Karpas-422 (cell line): ENCODE measurements around the gene ZNF821. TPM values are rescaled to one million over a fixed set of nuclear protein-coding genes. Genes with fewer than 3 reads are reported as not detected.

Experiments used
- DNase-seq: peaks from one replicate; pipeline ENCODE4 v3.0.0-alpha.2; 2015
- H2AFZ ChIP-seq: fragments of 200-600 bp; sonication (generic); 2 replicates; pipeline ENCODE4 v1.6.1; 2014; ENCODE audit warnings: antibody characterized with exemption, low read length, mixed read lengths
- H3K27ac ChIP-seq: fragments of 200-600 bp; sonication (generic); 2 replicates; pipeline ENCODE4 v1.5.1; 2014; ENCODE audit warnings: mild to moderate bottlenecking, low read length, moderate library complexity
- H3K27me3 ChIP-seq: fragments of 200-600 bp; sonication (generic); 2 replicates; pipeline ENCODE4 v1.6.1; 2014; ENCODE audit warnings: low read length, mixed read lengths
- H3K36me3 ChIP-seq: fragments of 200-600 bp; sonication (generic); 2 replicates; pipeline ENCODE4 v1.6.1; 2014; ENCODE audit warnings: low read length, mixed read lengths; ENCODE audit not compliant: insufficient read depth
- H3K4me1 ChIP-seq: fragments of 200-600 bp; sonication (generic); 2 replicates; pipeline ENCODE4 v1.6.1; 2014; ENCODE audit warnings: mild to moderate bottlenecking, low read length, mixed read lengths
- H3K4me2 ChIP-seq: fragments of 200-600 bp; sonication (generic); 2 replicates; pipeline ENCODE4 v1.6.1; 2014; ENCODE audit warnings: low read length, low read depth, mild to moderate bottlenecking; ENCODE audit not compliant: poor library complexity, severe bottlenecking
- H3K4me3 ChIP-seq: fragments of 200-600 bp; sonication (generic); 2 replicates; pipeline ENCODE4 v1.5.1; 2014; ENCODE audit warnings: mild to moderate bottlenecking, antibody characterized with exemption, low read length, mixed read lengths
- H3K79me2 ChIP-seq: fragments of 200-600 bp; sonication (generic); 2 replicates; pipeline ENCODE4 v1.6.1; 2014; ENCODE audit warnings: mild to moderate bottlenecking, low read length, mixed read lengths
- H3K9ac ChIP-seq: fragments of 200-600 bp; sonication (generic); 2 replicates; pipeline ENCODE4 v1.6.0; 2014; ENCODE audit warnings: low read length
- H3K9me2 ChIP-seq: fragments of 200-600 bp; sonication (generic), shearing (Covaris generic); replicated peaks from 2 replicates; pipeline ENCODE4 v1.6.0; 2014; ENCODE audit warnings: mild to moderate bottlenecking, low read length, moderate library complexity; ENCODE audit not compliant: insufficient read depth
- H3K9me3 ChIP-seq: fragments of 300-700, 200-600 bp; sonication (generic); 2 replicates; pipeline ENCODE4 v1.6.1; 2014; ENCODE audit warnings: low read length, mixed read lengths
- H4K20me1 ChIP-seq: fragments of 200-600 bp; sonication (generic); 2 replicates; pipeline ENCODE4 v1.6.1; 2014; ENCODE audit warnings: mild to moderate bottlenecking, antibody characterized with exemption, low read length, low read depth; ENCODE audit not compliant: insufficient read depth
- total RNA-seq: library from RNA; depleted of rRNA; stranded (reverse); fragments of >200 nt; shearing (Covaris generic); gene quantifications from 2 replicates; pipeline ENCODE4 v1.2.3, GENCODE V29; 2014; ENCODE audit warnings: low replicate concordance

The ZNF821 gene
- total RNA-seq, 1 experiment from 2014 or later = 6.4 TPM

- H3K27ac ChIP-seq = no peak overlapping the region
- no peak overlapping the region for H3K9ac ChIP-seq
- no peak overlapping the region for H3K4me2 ChIP-seq
- no peaks in the 10 kb centered on the region for H3K27me3 ChIP-seq
- no peaks in the 10 kb centered on the region for H3K9me3 ChIP-seq
- H2AFZ ChIP-seq = no peak overlapping the region
- H3K9me2 ChIP-seq = no peaks in the 10 kb centered on the region
- H3K4me1 ChIP-seq = no peaks in the 10 kb centered on the region
- no peaks in the 10 kb centered on the region for H4K20me1 ChIP-seq
- H3K36me3 ChIP-seq = no peaks in the 10 kb centered on the region; the same call in 1 of the 2 replicates
- H3K4me3 ChIP-seq = no peak overlapping the region
- no peaks in the 10 kb centered on the region for H3K79me2 ChIP-seq
- DNase-seq = no peak
Observed at GRCh38 chr16:71865173-71865863, 18.7 kb downstream of the ZNF821 start.

- H4K20me1 ChIP-seq = no peaks in the 10 kb centered on the region
- no peak overlapping the region for H3K9ac ChIP-seq
- DNase-seq = no peak
- H3K9me2 ChIP-seq = no peaks in the 10 kb centered on the region
- H3K4me2 ChIP-seq = no peak overlapping the region
- no peaks in the 10 kb centered on the region for H3K79me2 ChIP-seq
- no peaks in the 10 kb centered on the region for H3K4me1 ChIP-seq
- H2AFZ ChIP-seq = no peak overlapping the region
- H3K27me3 ChIP-seq = no peaks in the 10 kb centered on the region
- no peak overlapping the region for H3K4me3 ChIP-seq
- H3K27ac ChIP-seq = no peak overlapping the region
- H3K36me3 ChIP-seq = no peaks in the 10 kb centered on the region; the same call in 1 of the 2 replicates
- no peaks in the 10 kb centered on the region for H3K9me3 ChIP-seq
Observed at GRCh38 chr16:71863995-71864394, 20.0 kb downstream of the ZNF821 start.

GRCh38 chr16:71859762-71860521 is 24.0 kb downstream of the ZNF821 start:
- DNase-seq = no peak
- Histone ChIP-seq H3K4me2 (no peak overlapping the region), H3K27ac (no peak overlapping the region), H3K36me3 (no peaks in the 10 kb centered on the region; the same call in 1 of the 2 replicates), H4K20me1 (peaks cover 6% of the 10 kb centered on the region; the same call in 1 of the 2 replicates), H3K9me3 (no peaks in the 10 kb centered on the region), H3K27me3 (no peaks in the 10 kb centered on the region), H3K4me1 (no peaks in the 10 kb centered on the region), H2AFZ (no peak overlapping the region), H3K4me3 (no peak overlapping the region), H3K79me2 (peaks cover 11% of the 10 kb centered on the region; the same call in 1 of the 2 replicates), H3K9me2 (no peaks in the 10 kb centered on the region), H3K9ac (no peak overlapping the region)

- DNase-seq = no peak
- Histone ChIP-seq H3K9me2 (no peaks in the 10 kb centered on the region), H3K4me3 (no peak overlapping the region), H3K4me1 (peaks cover 26% of the 10 kb centered on the region), H3K27ac (no peak overlapping the region), H3K9ac (no peak overlapping the region), H3K4me2 (no peak overlapping the region), H4K20me1 (peaks cover 10% of the 10 kb centered on the region; the same call in 1 of the 2 replicates), H3K36me3 (no peaks in the 10 kb centered on the region; the same call in 1 of the 2 replicates), H3K79me2 (peaks cover 36% of the 10 kb centered on the region), H2AFZ (no peak overlapping the region), H3K27me3 (no peaks in the 10 kb centered on the region), H3K9me3 (no peaks in the 10 kb centered on the region)
Observed at GRCh38 chr16:71855937-71856662, 27.9 kb downstream of the ZNF821 start.

GRCh38 chr16:71854369-71854948 is 29.5 kb downstream of the ZNF821 start:
- H3K9me3 ChIP-seq = no peaks in the 10 kb centered on the region

GRCh38 chr16:71853413-71853812 is 30.6 kb downstream of the ZNF821 start:
- Histone ChIP-seq H3K36me3 (peaks cover 3% of the 10 kb centered on the region; the same call in 1 of the 2 replicates), H3K27ac (peak overlapping the region; percentile 43), H3K4me1 (peaks cover 26% of the 10 kb centered on the region), H3K9me2 (no peaks in the 10 kb centered on the region), H3K9me3 (no peaks in the 10 kb centered on the region), H3K9ac (no peak overlapping the region), H3K27me3 (no peaks in the 10 kb centered on the region), H3K4me2 (peak overlapping the region; percentile 59), H3K79me2 (peaks cover 39% of the 10 kb centered on the region), H2AFZ (no peak overlapping the region), H3K4me3 (no peak overlapping the region), H4K20me1 (peaks cover 10% of the 10 kb centered on the region; the same call in 1 of the 2 replicates)
- DNase-seq = peak; percentile 77

More at GRCh38 chr16:71854369-71854948, 29.5 kb downstream of the ZNF821 start:
- Histone ChIP-seq H3K79me2 (peaks cover 36% of the 10 kb centered on the region), H3K36me3 (no peaks in the 10 kb centered on the region; the same call in 1 of the 2 replicates), H2AFZ (no peak overlapping the region), H3K4me1 (peaks cover 26% of the 10 kb centered on the region), H4K20me1 (peaks cover 10% of the 10 kb centered on the region; the same call in 1 of the 2 replicates), H3K27me3 (no peaks in the 10 kb centered on the region), H3K27ac (no peak overlapping the region), H3K9me2 (no peaks in the 10 kb centered on the region), H3K4me3 (no peak overlapping the region), H3K4me2 (no peak overlapping the region), H3K9ac (no peak overlapping the region)
- no peak for DNase-seq

- peak overlapping the region; percentile 43; the same call in 1 of the 2 replicates for H3K27ac ChIP-seq
- peak overlapping the region; percentile 59 for H3K4me2 ChIP-seq
- peak overlapping the region; percentile 24; the same call in 1 of the 2 replicates for H3K4me3 ChIP-seq
- H3K9ac ChIP-seq = no peak overlapping the region; the same call in 1 of the 2 replicates
- H3K36me3 ChIP-seq = peaks cover 9% of the 10 kb centered on the region; the same call in 1 of the 2 replicates
- peaks cover 10% of the 10 kb centered on the region; the same call in 1 of the 2 replicates for H4K20me1 ChIP-seq
- H2AFZ ChIP-seq = no peak overlapping the region
- no peaks in the 10 kb centered on the region for H3K9me3 ChIP-seq
- DNase-seq = no peak
- H3K27me3 ChIP-seq = no peaks in the 10 kb centered on the region
- H3K9me2 ChIP-seq = no peaks in the 10 kb centered on the region
- peaks cover 29% of the 10 kb centered on the region for H3K4me1 ChIP-seq
- peaks cover 45% of the 10 kb centered on the region for H3K79me2 ChIP-seq
Observed at GRCh38 chr16:71852561-71852960, 31.4 kb downstream of the ZNF821 start.
